Esophagus squamous epithelium (tissue), 5 donors: Measurements from ENCODE around the gene RGS3. TPM values are rescaled to one million over a fixed set of nuclear protein-coding genes. Genes with fewer than 3 reads are reported as not detected.

Experiments used
- DNase-seq: peaks from one replicate; lab custom pipeline; 2025; lab: John Stamatoyannopoulos, UW
- H3K27ac ChIP-seq, 4 donors: fragments of 200-600 bp; sonication (generic); one replicate each; pipeline ENCODE4 v1.5.1; 2016 to 2019; ENCODE audit warnings: mild to moderate bottlenecking in 1 of 4
- H3K27me3 ChIP-seq, 4 donors: fragments of 200-600 bp; sonication (generic); 1 replicate in 3 of 4; 2 replicates in 1 of 4; pipeline versions ENCODE4 v1.5.1 to v1.6.0; 2017 to 2021; ENCODE audit warnings: antibody characterized with exemption in 1 of 4
- H3K36me3 ChIP-seq, 3 donors: fragments of 200-600 bp; sonication (generic); one replicate each; pipeline ENCODE4 v1.5.1; 2016 to 2019
- H3K4me1 ChIP-seq, 3 donors: fragments of 200-600 bp; sonication (generic); one replicate each; pipeline ENCODE4 v1.5.1; 2017 to 2019
- H3K4me3 ChIP-seq, 4 donors: fragments of 200-600 bp; sonication (generic); 1 replicate in 3 of 4; 2 replicates in 1 of 4; pipeline ENCODE4 v1.5.1; 2016 to 2019; ENCODE audit warnings: mild to moderate bottlenecking in 2 of 4, moderate library complexity in 1 of 4
- H3K9me3 ChIP-seq, 3 donors: fragments of 200-600 bp; sonication (generic); one replicate each; pipeline ENCODE4 v1.5.1; 2016 to 2019
- CTCF ChIP-seq, 6 experiments: fragments of 450-650 bp in 4 of 6; fragments of 200-600 bp in 2 of 6; sonication (generic) in 2 of 6; IDR thresholded peaks; one replicate each; pipeline ENCODE4 v1.5.1; 2016 to 2019; ENCODE audit warnings: antibody characterized with exemption in 6 of 6, mild to moderate bottlenecking in 4 of 6, moderate library complexity in 4 of 6
- POLR2A ChIP-seq, 4 donors: fragments of 450-650 bp; IDR thresholded peaks; one replicate each; pipeline ENCODE4 v1.6.1; 2017; ENCODE audit warnings: antibody characterized with exemption in 4 of 4, mild to moderate bottlenecking in 4 of 4, moderate library complexity in 3 of 4
- WGBS, 2 donors: methylation state at CpG; one replicate each; pipeline ENCODE4 v1.1.5; 2018; 5-methylcytosine and 5-hydroxymethylcytosine counted together
- intact Hi-C: fragments of 100-400 bp; cut with DNase I; formaldehyde crosslinking; loops from one replicate; pipeline ENCODE4 v1.15.0; 2022
- total RNA-seq, 4 donors: library from RNA; depleted of rRNA; stranded (reverse); fragments of >200 nt; gene quantifications; one replicate each; pipeline ENCODE4 v1.1.0, GENCODE V29; 2016
- donor health status: DM: yes; HTN: yes; CAD: no.

RGS3 gene
- total RNA-seq, 4 donors from 2014 or later, result 9.7 to 16.3 (median 12.7) TPM

- Histone ChIP-seq H3K27ac (no peak overlapping the region), H3K4me1 (peaks cover 0 to 49% (median 16%) of the 10 kb centered on the region in 3 donors), H3K36me3 (peaks cover 0 to 41% (median 0%) of the 10 kb centered on the region in 3 donors), H3K9me3 (no peaks in the 10 kb centered on the region), H3K4me3 (no peak overlapping the region), H3K27me3 (no peaks in the 10 kb centered on the region)
- no peak for DNase-seq
- TF ChIP-seq CTCF (IDR thresholded peaks at IDR 0.05) (no peak), POLR2A (IDR thresholded peaks at IDR 0.05) (no peak)
- intact Hi-C loops, result no loop called here
- WGBS, 2 donors, result 93 to 95% methylated on average over 7 to 11 of the region's 14 CpGs
Measured at GRCh38 chr9:113538701-113539430, 75.3 kb downstream of the RGS3 start.

GRCh38 chr9:113540466-113540865 is 76.9 kb downstream of the RGS3 start:
- Histone ChIP-seq H3K4me1 (peaks cover 0 to 45% (median 16%) of the 10 kb centered on the region in 3 donors), H3K4me3 (no peak overlapping the region)
- no peak for TF ChIP-seq CTCF (IDR thresholded peaks at IDR 0.05)
- no peak for TF ChIP-seq POLR2A (IDR thresholded peaks at IDR 0.05)

GRCh38 chr9:113541019-113541900 is 77.7 kb downstream of the RGS3 start:
- Histone ChIP-seq H3K4me3 (no peak overlapping the region), H3K27me3 (no peaks in the 10 kb centered on the region), H3K4me1 (peaks cover 0 to 41% (median 11%) of the 10 kb centered on the region in 3 donors), H3K27ac (no peak overlapping the region), H3K36me3 (peaks cover 0 to 41% (median 0%) of the 10 kb centered on the region in 3 donors), H3K9me3 (no peaks in the 10 kb centered on the region)
- intact Hi-C loops, result no loop called here
- no peak for TF ChIP-seq POLR2A (IDR thresholded peaks at IDR 0.05)
- no peak for TF ChIP-seq CTCF (IDR thresholded peaks at IDR 0.05)
- 82 to 91% methylated on average over 5 to 7 of the region's 12 CpGs for WGBS, 2 donors
- DNase-seq, result no peak

More at GRCh38 chr9:113540466-113540865, 76.9 kb downstream of the RGS3 start:
- Histone ChIP-seq H3K9me3 (no peaks in the 10 kb centered on the region), H3K27ac (no peak overlapping the region), H3K27me3 (no peaks in the 10 kb centered on the region), H3K36me3 (peaks cover 0 to 41% (median 0%) of the 10 kb centered on the region in 3 donors)
- intact Hi-C loops, result no loop called here
- WGBS, 2 donors, result 97 to 100% methylated on average over 3 of the region's 6 CpGs
- DNase-seq, result no peak

GRCh38 chr9:113542006-113542405 is 78.5 kb downstream of the RGS3 start:
- H3K36me3 ChIP-seq, result peaks cover 0 to 35% (median 0%) of the 10 kb centered on the region in 3 donors
- no peak overlapping the region for H3K27ac ChIP-seq
- 80 to 86% methylated on average over 7 of the region's 7 CpGs for WGBS, 2 donors
- intact Hi-C loops, result no loop called here
- no peaks in the 10 kb centered on the region for H3K9me3 ChIP-seq
- no peak overlapping the region for H3K4me3 ChIP-seq
- DNase-seq, result no peak
- no peaks in the 10 kb centered on the region for H3K27me3 ChIP-seq
- TF ChIP-seq POLR2A (IDR thresholded peaks at IDR 0.05), result no peak
- no peak for TF ChIP-seq CTCF (IDR thresholded peaks at IDR 0.05)
- H3K4me1 ChIP-seq, result peaks cover 0 to 41% (median 3%) of the 10 kb centered on the region in 3 donors
